Measurements from ENCODE around the gene C13orf42.

The C13orf42 gene

GRCh38 chr13:51118809-51119431 lies 7.8 kb upstream of the C13orf42 start:
- no peak for DNase-seq

- DNase-seq, result no peak
Observed at GRCh38 chr13:51113969-51114368, 2.9 kb upstream of the C13orf42 start.

- no peak for DNase-seq
Observed at GRCh38 chr13:51113186-51113881, 2.3 kb upstream of the C13orf42 start.

- DNase-seq, result no peak
Observed at GRCh38 chr13:51112771-51113170, 1.7 kb upstream of the C13orf42 start.

- no peak for DNase-seq
Observed at GRCh38 chr13:51111997-51112396, 923 bp upstream of the C13orf42 start.

GRCh38 chr13:51107996-51108395 lies 3.1 kb downstream of the C13orf42 start:
- DNase-seq, result no peak

- no peak for DNase-seq
Observed at GRCh38 chr13:51105046-51105445, 6.0 kb downstream of the C13orf42 start.

GRCh38 chr13:51101636-51102235 lies 9.3 kb downstream of the C13orf42 start:
- DNase-seq, result no peak

GRCh38 chr13:51097353-51098043 lies 13.6 kb downstream of the C13orf42 start:
- DNase-seq, result no peak

- DNase-seq, result no peak
Observed at GRCh38 chr13:51096131-51096530, 14.9 kb downstream of the C13orf42 start.

GRCh38 chr13:51093574-51093973 lies 17.5 kb downstream of the C13orf42 start:
- DNase-seq, result no peak

- DNase-seq, result no peak
Observed at GRCh38 chr13:51091839-51092238, 19.2 kb downstream of the C13orf42 start.

GRCh38 chr13:51083706-51084105 lies 27.4 kb downstream of the C13orf42 start:
- no peak for DNase-seq

- peak; percentile 18 for DNase-seq
Observed at GRCh38 chr13:51080478-51081065, 30.5 kb downstream of the C13orf42 start.

GRCh38 chr13:51071493-51071892 lies 39.6 kb downstream of the C13orf42 start:
- DNase-seq, result no peak

- DNase-seq, result peak; percentile 90
Observed at GRCh38 chr13:51070005-51070649, 40.9 kb downstream of the C13orf42 start.

GRCh38 chr13:51068501-51068900 lies 42.6 kb downstream of the C13orf42 start:
- DNase-seq, result no peak

GRCh38 chr13:51067706-51068105 lies 43.4 kb downstream of the C13orf42 start:
- peak; percentile 46 for DNase-seq

- no peak for DNase-seq
Observed at GRCh38 chr13:51067210-51067701, 43.8 kb downstream of the C13orf42 start.

- no peak for DNase-seq
Observed at GRCh38 chr13:51066091-51066831, 44.8 kb downstream of the C13orf42 start.

GRCh38 chr13:51065372-51066090 lies 45.5 kb downstream of the C13orf42 start:
- DNase-seq, result no peak
